Adrenal gland (tissue), 5 donors: ENCODE data around the gene ZFYVE16.

Source experiments
- CTCF ChIP-seq, 6 experiments: fragments of 450-650 bp in 4 of 6; fragments of 200-600 bp in 2 of 6; sonication (generic) in 1 of 6; IDR thresholded peaks; 1 replicate in 5 of 6; 2 replicates in 1 of 6; pipeline versions ENCODE4 v1.5.1 to v1.8.0; 2016 to 2021; ENCODE audit warnings: antibody characterized with exemption in 6 of 6, mild to moderate bottlenecking in 2 of 6, moderate library complexity in 1 of 6
- POLR2A ChIP-seq, 2 donors: fragments of 450-650 bp; IDR thresholded peaks; one replicate each; pipeline ENCODE4 v1.6.1; 2017; ENCODE audit warnings: antibody characterized with exemption in 2 of 2, mild to moderate bottlenecking in 2 of 2, moderate library complexity in 1 of 2
- donor health status: DM: no; HTN: no; CAD: no.

- no peak for TF ChIP-seq CTCF (IDR thresholded peaks at IDR 0.05)
- TF ChIP-seq POLR2A (IDR thresholded peaks at IDR 0.05) = no peak
Observed at GRCh38 chr5:80411589-80412219, 3.8 kb downstream of the ZFYVE16 start.
